GM12878 (cell line): ENCODE results near the gene SORL1.

ENCODE experiments used
- CHD1 ChIP-seq: IDR thresholded peaks from 2 replicates; pipeline ENCODE4 v1.6.1; 2012; ENCODE audit warnings: low read depth, low read length, improper control_type of control experiment
- CTCF ChIP-seq, 3 experiments: IDR thresholded peaks in 2 of 3; conservative IDR thresholded peaks in 1 of 3; 2 replicates each; pipeline ENCODE4 v1.5.1; 2011; ENCODE audit warnings: low read depth in 3 of 3, low read length in 3 of 3, mild to moderate bottlenecking in 3 of 3, control low read depth in 2 of 3, moderate library complexity in 2 of 3, inconsistent platforms in 1 of 3, mixed read lengths in 1 of 3; ENCODE audit not compliant: control insufficient read depth in 2 of 3, insufficient read depth in 1 of 3; ENCODE audit errors: extremely low read depth in 1 of 3
- JUND ChIP-seq: IDR thresholded peaks from 2 replicates; pipeline ENCODE4 v1.6.1; 2012; ENCODE audit warnings: low read depth, mild to moderate bottlenecking, low read length, improper control_type of control experiment, moderate library complexity
- POLR2AphosphoS5 ChIP-seq: IDR thresholded peaks from 2 replicates; pipeline ENCODE4 v1.6.1; 2011; ENCODE audit warnings: mild to moderate bottlenecking, low read length, inconsistent platforms
- YY1 ChIP-seq: IDR thresholded peaks from 2 replicates; pipeline ENCODE4 v1.6.1; 2011; ENCODE audit warnings: low read depth, mild to moderate bottlenecking, low read length
- ZZZ3 ChIP-seq: IDR thresholded peaks from 2 replicates; pipeline ENCODE4 v1.6.1; 2011; ENCODE audit warnings: low read depth; ENCODE audit not compliant: control insufficient read depth, insufficient read length

- no peak for TF ChIP-seq CTCF (IDR thresholded peaks at IDR 0.05 in 2 of 3, conservative IDR thresholded peaks at IDR 0.05 in 1 of 3; ENCODE audit: control insufficient read depth in 2 of 3, extremely low read depth in 1 of 3, insufficient read depth in 1 of 3, low read depth in 3 of 3, low read length in 3 of 3)
- no peak for TF ChIP-seq CHD1
- TF ChIP-seq YY1: no peak
- no peak for TF ChIP-seq ZZZ3
- TF ChIP-seq POLR2AphosphoS5: no peak
- no peak for TF ChIP-seq JUND
Observed at GRCh38 chr11:121567995-121568394, 115.9 kb downstream of the SORL1 start.
